Fibroblast of skin of back (primary cell): ENCODE results near the gene GCC1.
"Not testable (repeated sequence)": the region's sequence is repeated elsewhere in the genome, so short reads cannot be mapped to it uniquely, and the experiment has no call there.

ENCODE experiments used
- DNase-seq: peaks from one replicate; pipeline ENCODE4 v3.0.0-alpha.2; 2013

GCC1 gene

DNA sequence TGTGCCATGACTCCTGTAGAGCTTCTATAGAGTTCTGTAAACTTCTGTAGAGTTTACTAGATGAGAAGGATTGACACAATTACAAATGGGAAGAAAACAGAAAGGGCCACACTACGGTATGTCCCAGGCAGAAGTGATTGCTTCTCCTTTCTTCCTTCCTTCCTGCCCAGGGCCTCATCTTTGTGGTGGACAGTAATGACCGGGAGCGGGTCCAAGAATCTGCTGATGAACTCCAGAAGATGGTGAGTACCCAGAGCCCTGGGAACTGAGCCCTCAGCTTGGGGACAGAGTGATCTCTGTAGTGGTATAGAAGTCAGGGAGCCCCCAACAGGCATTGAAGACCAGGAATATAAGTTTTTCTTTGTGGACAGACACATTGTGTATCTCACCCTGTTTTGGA is 4.5 kb upstream of the GCC1 start:
- no peak for DNase-seq

DNA sequence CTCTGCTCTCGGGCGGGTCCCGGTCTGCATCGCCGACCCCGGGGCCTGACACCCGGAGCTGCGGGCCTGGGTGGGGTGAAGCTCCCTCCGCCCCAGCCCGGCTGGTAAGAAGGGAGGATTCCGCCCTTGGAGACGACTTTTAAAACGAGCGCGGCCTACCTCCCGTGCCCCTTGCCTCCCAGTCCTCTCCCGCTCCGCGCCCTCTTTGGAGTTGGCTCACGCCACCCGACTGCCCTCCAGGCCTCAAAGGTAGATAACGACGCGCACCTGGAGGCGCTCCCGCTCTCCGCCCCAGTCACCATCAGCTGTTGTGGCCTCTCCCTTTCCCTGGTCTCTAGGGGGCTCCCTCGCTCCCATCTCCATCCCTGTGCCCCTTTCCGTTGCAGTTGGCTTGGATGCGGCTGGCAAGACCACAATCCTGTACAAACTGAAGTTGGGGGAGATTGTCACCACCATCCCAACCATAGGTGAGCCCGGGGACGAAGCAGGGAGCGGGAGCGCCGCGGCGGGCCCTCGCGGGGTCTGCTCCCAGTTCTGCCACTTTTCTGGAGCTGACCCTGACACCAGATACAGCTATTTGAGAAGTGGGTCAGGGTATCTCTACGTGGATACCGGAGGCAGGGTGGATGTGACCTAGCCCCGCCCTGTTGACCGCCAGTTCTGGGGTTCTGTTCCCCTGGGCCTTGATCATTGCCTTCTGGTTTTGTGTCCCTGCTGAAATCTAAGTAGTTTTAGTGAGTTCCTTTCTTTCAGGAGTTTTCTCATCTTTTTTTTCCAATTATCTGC is 3.5 kb upstream of the GCC1 start:
- DNase-seq = peak; percentile 66

GRCh38 chr7:127588019-127588696 is 2.8 kb upstream of the GCC1 start, which contains the start of gene ARF5:
TSS of gene ARF5 (plus strand) at chr7:127588411. CDS start at chr7:127588499, 88 bp downstream.
- DNase-seq = peak; percentile 84

GRCh38 chr7:127587663-127588018 is 2.2 kb upstream of the GCC1 start:
- DNase-seq = no peak

GRCh38 chr7:127586346-127586745 is 950 bp upstream of the GCC1 start:
- no peak for DNase-seq

GRCh38 chr7:127584648-127585043 is 750 bp downstream of the GCC1 start:
- DNase-seq = no peak

DNA sequence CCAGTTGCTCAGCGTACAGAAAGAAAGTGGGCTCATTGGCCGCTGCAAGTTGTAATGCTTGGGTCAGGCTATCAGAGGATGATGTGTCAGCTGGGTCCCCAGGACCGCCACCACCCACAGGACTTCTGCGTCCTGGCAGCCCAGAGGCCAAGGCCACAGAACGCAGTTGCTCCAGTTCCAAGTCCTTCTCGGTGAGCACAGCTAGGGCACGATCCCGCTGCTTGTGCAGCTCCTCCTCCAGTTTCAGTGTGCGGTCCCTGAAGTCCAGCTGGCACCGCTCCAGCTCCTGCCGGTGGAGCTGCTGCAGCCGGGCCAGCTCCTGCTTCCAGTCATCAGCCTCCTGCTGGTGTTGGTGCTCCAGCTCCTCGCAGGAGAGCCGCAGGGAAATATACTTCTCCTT is 3.0 kb downstream of the GCC1 start:
- no peak for DNase-seq

GRCh38 chr7:127581716-127582115 is 3.7 kb downstream of the GCC1 start:
- no peak for DNase-seq

- no peak for DNase-seq
Observed at GRCh38 chr7:127580612-127581011, 4.8 kb downstream of the GCC1 start.

- peak; percentile 31 for DNase-seq
Observed at GRCh38 chr7:127578711-127579275, 6.6 kb downstream of the GCC1 start.

DNA sequence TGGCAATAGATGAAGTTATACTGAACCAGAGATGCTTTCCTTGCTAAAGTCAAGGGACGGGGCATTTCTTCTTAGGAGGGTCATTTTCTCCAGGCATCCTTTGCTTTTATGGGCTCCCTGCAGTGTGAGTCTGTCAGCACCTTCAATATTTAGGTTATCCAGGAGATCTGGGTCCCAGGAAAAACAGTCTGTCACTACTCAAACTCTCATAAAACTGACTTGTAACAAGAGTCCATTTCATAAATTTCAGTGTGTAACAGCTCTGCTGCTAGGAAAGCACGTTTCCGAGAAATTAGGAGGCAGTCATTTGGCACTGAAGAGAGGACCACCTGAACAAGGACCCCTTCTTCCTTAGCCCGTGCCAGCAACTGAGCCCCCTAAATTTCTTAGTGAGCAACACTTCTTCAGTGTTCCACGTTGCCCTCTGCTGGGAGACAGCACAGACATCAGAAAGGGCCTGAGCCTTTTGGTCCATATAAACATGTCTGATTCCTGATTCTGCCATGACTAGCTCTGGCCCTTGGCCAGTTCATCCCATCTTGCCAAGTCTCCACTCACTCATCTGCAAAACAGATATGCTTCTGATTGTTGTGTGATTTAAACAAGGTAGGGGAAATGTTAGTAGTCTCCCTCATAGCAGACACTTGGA is 7.2 kb downstream of the GCC1 start:
- DNase-seq = peak; percentile 20

DNA sequence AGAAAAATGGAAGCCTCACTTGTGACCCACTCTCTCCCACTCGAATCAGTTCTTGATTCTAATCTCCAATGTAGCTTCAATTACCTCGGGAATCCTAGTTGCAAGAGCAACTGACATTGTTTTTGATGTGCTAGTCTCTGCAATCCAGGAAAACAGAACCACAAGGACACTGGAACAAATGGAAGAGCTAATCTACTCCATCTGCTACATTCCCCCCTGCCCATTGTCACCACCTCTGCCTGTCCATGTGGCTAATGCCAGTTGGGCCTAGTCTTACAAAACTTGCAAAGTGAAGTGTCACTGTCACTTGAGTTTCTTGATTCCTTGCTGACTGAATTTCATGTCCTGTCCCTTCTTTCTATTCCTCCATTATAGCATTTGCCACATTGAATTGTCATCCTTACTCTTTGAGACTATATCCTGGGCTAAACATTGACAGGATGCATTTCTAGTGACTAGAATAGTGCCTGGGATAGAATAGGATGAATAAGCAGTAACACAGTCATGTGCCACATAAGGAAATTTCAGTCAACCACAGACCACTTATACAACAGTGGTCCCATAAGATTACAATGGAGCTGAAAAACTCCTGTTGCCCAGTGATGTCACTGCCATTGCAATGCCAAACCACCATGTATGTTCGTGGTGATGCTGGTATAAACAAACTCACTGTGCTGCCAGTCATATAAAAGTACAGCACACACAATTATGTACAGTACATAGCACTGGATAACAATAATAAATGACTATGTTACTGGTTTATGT is 13.5 kb downstream of the GCC1 start:
- peak; percentile 14 for DNase-seq

- not testable (repeated sequence) for DNase-seq
Observed at GRCh38 chr7:127568034-127568433, 17.4 kb downstream of the GCC1 start.

DNA sequence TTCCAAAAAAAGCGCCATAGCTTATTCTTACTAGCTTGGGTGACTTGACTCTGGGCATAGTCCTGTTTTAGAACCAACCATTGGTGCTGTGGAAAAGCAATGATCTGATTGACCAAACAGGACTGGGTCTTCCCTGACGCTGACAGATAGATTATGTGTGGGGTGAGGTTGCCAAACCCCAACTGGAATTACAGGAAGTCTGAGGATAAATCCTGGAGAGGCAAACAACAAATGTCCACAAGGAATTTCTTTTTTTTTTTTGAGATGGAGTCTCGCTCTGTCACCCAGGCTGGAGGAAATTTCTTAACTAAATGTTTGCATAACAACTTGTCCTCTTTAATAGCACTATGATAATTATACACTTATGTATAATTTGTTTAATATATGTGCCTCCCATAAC is 19.2 kb downstream of the GCC1 start:
- no peak for DNase-seq

GRCh38 chr7:127557803-127558202 is 27.6 kb downstream of the GCC1 start:
- no peak for DNase-seq

DNA sequence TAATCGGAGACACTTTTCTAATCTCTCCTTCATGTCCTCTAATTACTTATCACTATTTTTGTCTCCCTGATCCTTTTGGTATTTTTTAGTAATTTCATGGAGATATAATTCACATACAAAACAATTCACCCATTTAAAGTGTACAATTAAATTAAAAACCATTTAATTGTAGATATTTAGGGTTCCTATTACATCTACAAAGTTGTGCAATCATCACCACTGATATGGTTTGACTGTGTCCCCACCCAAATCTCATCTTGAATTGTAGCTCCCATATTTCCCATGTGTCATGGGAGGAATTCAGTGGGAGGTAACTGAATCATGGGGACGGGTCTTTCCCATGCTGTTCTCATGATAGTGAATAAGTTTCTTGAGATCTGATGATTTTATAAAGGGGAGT is 29.0 kb downstream of the GCC1 start:
- DNase-seq = no peak

- no peak for DNase-seq
Observed at GRCh38 chr7:127551941-127552340, 33.5 kb downstream of the GCC1 start.

DNA sequence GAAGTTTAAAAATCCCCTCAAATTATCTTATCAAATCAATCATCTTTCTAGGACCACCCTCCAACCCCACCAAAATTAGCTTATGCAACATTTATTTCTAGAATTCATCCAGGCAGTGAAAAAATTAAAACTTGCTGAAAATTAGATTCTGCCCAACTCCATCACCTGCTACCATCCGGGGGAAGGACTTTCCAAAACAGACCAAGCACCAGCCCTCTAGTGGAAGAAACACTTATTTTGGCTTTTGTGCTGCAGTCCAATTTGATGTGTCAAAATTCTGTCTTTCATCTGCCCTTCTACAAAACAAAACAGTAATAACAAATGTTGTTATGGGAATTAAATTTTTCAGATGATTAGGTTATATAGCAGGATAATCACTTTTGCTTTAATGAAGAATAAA is 35.1 kb downstream of the GCC1 start:
- no peak for DNase-seq

- DNase-seq = no peak
Observed at GRCh38 chr7:127546313-127546712, 39.1 kb downstream of the GCC1 start.

GRCh38 chr7:127541548-127541947 is 43.8 kb downstream of the GCC1 start:
- no peak for DNase-seq

GRCh38 chr7:127540461-127540860 is 44.9 kb downstream of the GCC1 start:
- DNase-seq = not testable (repeated sequence)

DNA sequence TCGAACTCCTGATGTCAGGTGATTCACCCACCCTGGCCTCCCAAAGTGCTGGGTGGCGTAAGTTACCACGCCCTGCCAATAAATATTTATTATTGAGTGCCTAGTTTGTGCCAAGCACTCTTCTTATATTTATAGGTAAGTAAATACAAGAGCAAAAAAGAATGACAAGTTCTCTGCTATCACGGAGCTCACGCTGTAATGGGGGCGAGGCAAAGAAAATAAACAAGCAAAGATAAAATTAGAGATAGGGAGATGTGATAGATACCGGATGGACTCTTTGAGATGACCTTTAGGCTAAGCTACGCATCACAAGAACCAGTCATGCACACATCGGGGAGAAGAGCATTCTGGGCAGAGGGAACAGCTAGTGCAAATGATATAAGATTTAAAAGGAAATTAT is 46.3 kb downstream of the GCC1 start:
- DNase-seq = no peak

GRCh38 chr7:127536741-127537140 is 48.7 kb downstream of the GCC1 start:
- DNase-seq = no peak
